ENCODE data around the gene POLR3F. TPM values are rescaled to one million over a fixed set of nuclear protein-coding genes. Genes with fewer than 3 reads are reported as not detected.

POLR3F gene
- total RNA-seq, 3 donors from 2014 or later: 5.3 to 9.1 (median 6.6) TPM

GRCh38 chr20:18532626-18533025, 65.4 kb downstream of the POLR3F start:
- intact Hi-C loops (cut with DNase I, micrococcal nuclease): no loop called here
- TF ChIP-seq CTCF (IDR thresholded peaks at IDR 0.05): no peak
- no peaks in the 10 kb centered on the region for H3K9me3 ChIP-seq
- H3K36me3 ChIP-seq (ENCODE audit: low read depth): peaks cover 14% of the 10 kb centered on the region
- no peak for DNase-seq
- H3K4me3 ChIP-seq: no peak overlapping the region
- ATAC-seq: no peak
- H3K4me1 ChIP-seq (ENCODE audit: low read depth): no peaks in the 10 kb centered on the region

GRCh38 chr20:18533491-18533890, 66.3 kb downstream of the POLR3F start:
- H3K4me1 ChIP-seq (ENCODE audit: low read depth): no peaks in the 10 kb centered on the region
- no peak for ATAC-seq
- no peaks in the 10 kb centered on the region for H3K9me3 ChIP-seq
- intact Hi-C loops (cut with DNase I, micrococcal nuclease): no loop called here
- DNase-seq: no peak
- no peak overlapping the region for H3K4me3 ChIP-seq
- no peak for TF ChIP-seq CTCF (IDR thresholded peaks at IDR 0.05)
- peaks cover 5% of the 10 kb centered on the region for H3K36me3 ChIP-seq (ENCODE audit: low read depth)

- Histone ChIP-seq H3K9me3 (no peaks in the 10 kb centered on the region), H3K4me1 (ENCODE audit: low read depth) (no peaks in the 10 kb centered on the region), H3K4me3 (no peak overlapping the region), H3K36me3 (ENCODE audit: low read depth) (no peaks in the 10 kb centered on the region)
- DNase-seq: no peak
- TF ChIP-seq CTCF (IDR thresholded peaks at IDR 0.05): no peak
- no peak for ATAC-seq
- intact Hi-C loops (cut with DNase I, micrococcal nuclease): no loop called here
These were observed 66.9 kb downstream of the POLR3F start for GRCh38 chr20:18533978-18534644.

Small RNA genes lying within 50 kb of the gene (microRNA-seq; reads per million reads assigned to microRNA genes)
- not detected for gene MIR3192

Other genes starting within 250 kb of the POLR3F start
- 10 to 100 TPM in 2 of 3 donors, 1 to 10 TPM in 1; 6.1 to 14.3 (median 11.8) TPM for gene ZNF133, start 178.9 kb upstream of the POLR3F start, total RNA-seq
- gene DZANK1, start 360 bp upstream of the POLR3F start, total RNA-seq: 1 to 10 TPM; 2.4 to 2.7 (median 2.6) TPM
- 10 to 100 TPM in 1 of 3 donors, 1 to 10 TPM in 2; 8.8 to 11.1 (median 9.5) TPM for gene RBBP9, start 29.8 kb downstream of the POLR3F start, total RNA-seq
- 10 to 100 TPM; 32.4 to 54.3 (median 51.0) TPM for gene SEC23B, start 40.5 kb downstream of the POLR3F start, total RNA-seq
- 10 to 100 TPM; 55.7 to 70.1 (median 59.2) TPM for gene SMIM26, start 100.0 kb downstream of the POLR3F start, total RNA-seq
- gene DTD1, start 120.7 kb downstream of the POLR3F start, total RNA-seq: 10 to 100 TPM; 10.9 to 18.1 (median 14.1) TPM